Stimulated activated CD8-positive, alpha-beta memory T cell treated with anti-CD3 and anti-CD28 coated beads, Interleukin-4, amount 100 ng/mL, for 1 hour (primary cell): ENCODE results near the gene EGFLAM.

ENCODE experiments used
- DNase-seq, 2 donors: peaks; one replicate each; pipeline ENCODE4 v3.0.0-alpha.2; 2020; ENCODE audit warnings: low read depth in 2 of 2, low spot score in 1 of 2

Gene EGFLAM

DNA sequence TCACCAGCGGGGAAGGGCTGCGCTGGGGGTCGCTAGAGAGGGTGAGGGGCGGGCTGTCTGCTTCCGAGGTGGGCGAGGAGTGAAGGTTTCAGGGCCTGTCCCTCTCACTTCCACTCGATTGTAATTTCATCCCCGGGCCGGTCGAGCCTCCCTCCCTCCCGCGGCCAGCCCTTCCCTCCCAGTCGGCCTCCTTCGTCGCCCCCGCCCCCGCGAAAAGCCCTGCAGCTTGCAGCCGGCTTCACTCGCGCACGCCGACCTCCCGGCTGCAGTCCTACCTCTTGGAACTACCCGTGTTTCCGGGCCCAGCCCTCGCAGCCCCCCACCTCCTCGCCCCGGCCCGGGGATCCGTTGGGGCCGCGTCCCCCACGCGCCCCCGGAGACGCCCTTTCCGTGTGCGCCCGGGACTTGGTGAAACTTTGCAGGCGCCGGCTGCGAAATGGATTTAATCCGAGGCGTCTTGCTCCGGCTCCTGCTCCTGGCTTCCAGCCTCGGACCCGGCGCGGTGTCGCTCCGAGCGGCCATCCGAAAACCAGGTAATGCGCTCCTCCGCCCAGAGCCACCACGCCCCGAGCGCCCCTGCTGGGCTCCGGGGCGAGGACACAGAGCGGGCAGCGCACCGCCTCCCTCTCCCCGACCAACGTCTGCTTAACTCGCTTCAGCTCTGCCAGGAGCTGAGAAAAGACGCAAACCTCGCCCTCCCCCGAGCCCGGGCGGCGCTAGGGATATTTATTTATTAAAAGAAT is at the start of gene EGFLAM:
TSS of gene EGFLAM (plus strand) at position 241 of the 743 bp plus-strand sequence. CDS start at position 437, 196 bp downstream.
- no peak for DNase-seq

GRCh38 chr5:38208782-38209378 is 49.5 kb upstream of the EGFLAM start:
- DNase-seq, result no peak

DNA sequence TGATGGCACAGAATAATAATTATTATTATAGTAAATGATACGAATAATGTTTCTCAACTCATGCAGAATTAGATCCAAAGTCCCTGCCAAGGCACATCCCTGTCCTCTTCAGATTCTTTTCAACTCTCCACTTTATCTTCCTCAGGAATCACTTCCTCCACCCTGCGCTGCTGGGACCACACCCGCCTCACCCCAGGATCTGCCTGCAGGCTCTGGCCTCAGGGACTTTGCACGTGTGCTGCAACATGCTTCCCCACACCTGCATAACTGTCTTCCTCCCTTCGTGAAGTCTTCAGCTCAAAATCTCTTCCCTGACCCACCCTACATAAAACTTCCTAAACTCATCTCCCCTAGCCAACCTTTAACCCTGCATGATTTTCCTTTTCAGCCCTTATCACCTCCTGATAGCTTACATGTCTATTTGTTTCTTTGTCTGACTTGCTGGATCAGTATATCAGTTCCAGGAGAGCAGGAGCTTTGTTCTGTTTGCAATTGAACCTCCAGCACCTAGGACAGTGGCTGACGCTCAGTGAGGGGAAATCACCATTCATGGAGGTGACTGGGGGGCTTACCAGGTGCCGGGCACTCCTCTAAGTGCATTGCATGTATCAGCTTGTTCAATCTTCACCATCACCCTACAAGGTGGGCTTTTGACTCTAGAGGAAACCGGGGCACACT is 47.5 kb upstream of the EGFLAM start:
- DNase-seq, result no peak

DNA sequence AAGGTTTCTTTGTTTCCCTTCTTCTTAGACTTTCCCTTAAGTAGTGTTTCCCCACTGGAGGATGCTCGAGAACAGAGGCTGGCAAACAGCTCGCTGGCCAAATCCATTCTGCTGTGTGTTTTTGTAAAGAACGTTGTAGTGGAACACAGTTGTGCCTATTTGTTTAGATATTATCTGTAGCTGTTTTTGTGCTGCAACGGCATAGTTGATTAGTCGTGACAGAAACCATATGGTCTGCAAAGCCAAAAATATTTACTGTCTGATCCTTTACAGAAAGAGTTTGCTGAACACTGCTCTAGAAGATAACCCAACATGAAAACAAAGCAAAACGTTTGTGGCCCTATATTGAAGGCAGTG is 47.0 kb upstream of the EGFLAM start:
- no peak for DNase-seq

DNA sequence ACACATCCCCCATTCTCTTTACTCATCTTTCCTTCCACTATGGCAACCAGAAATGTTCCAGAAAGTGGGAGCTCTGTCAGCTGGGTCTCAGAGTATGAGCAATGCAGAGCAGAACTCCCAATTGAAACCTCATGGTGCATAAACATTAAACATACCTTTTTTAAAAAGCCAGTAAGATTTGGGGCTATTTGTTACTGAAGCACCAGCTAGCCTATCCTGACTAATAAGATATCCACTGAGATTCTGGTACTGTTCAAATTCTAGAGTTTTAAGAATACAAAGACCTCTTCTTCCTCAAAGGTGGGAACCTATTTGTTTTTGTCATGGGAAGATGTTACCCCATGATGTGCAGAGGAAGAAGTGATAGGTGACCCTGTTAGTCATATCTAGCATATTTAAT is 46.1 kb upstream of the EGFLAM start:
- DNase-seq, result no peak

DNA sequence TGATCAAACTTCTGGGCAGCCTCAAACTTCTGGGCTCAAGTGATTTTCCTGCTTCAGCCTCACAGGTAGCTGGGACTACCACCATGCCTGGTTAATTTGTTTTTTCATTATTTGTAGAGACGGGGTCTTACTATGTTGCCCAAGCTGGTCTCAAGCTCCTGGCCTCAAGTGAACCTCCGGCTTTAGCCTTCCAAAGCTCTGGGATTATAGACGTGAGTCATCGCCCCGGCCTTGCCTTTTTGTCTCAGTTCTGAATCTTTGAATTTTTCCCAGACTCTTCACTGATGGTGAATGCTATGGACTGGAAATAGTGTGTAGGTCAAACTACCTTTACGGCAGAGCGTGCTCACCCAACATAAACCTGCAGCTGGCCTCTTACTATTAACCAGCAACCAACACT is 32.3 kb upstream of the EGFLAM start:
- no peak for DNase-seq

GRCh38 chr5:38228914-38229313 is 29.4 kb upstream of the EGFLAM start:
- DNase-seq, result no peak

DNA sequence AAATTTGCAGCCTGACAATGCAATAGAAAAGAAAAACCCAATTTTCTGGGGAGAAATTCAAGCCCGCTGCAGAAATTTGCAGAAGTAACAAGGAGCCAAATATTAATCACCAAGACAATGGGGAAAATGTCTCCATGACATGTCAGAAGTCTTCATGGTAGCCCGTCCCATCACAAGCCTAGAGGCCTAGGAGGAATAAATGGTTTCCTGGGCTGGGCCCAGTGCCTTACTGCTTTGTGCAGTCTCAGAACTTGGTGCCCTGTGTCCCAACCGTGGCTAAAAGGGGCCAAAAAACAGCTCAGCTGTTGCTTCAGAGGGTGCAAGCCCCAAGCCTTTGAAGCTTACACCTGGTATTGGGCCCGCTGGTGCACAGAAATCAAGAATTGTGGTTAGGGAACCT is 23.6 kb upstream of the EGFLAM start:
- no peak for DNase-seq

DNA sequence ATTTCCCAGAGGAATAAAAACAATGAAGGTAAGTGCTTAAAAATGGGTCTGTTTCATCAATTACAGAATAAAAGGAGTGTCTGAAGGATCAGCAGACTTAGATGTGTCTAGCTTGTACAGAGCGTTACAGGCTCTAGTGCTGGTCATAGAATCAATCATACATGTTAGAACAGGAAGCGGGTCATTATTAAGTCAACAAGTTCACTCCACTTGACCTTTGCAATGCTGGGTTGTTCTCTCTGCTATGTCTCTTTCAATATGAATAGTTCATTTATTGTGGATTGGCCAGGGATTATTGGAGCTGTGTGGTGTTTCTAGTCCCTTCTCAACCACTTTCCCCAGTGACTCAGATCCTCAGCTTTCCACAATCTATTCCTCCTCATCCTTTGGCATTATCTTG is 20.7 kb upstream of the EGFLAM start:
- DNase-seq, result no peak

DNA sequence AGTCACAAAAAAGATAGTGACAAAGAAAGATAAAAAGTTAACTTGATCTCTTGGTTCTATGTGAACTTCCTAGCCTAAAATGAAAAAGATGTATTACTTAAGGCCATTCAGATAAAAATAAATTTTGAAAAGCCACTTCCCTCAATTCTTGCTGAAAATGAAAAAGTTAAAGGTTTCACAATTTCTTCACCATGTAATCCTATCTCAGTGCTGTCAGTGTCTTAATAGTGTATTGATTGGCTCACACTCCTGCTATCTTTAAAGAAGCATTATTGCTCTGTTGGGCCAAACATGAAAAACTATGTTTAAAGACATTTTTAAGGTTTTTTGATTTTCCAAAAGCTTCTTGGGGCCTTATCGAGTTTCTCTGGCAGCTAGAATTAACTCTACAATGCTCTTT is 18.1 kb upstream of the EGFLAM start:
- DNase-seq, result no peak

GRCh38 chr5:38241655-38242054 is 16.7 kb upstream of the EGFLAM start:
- DNase-seq, result no peak

DNA sequence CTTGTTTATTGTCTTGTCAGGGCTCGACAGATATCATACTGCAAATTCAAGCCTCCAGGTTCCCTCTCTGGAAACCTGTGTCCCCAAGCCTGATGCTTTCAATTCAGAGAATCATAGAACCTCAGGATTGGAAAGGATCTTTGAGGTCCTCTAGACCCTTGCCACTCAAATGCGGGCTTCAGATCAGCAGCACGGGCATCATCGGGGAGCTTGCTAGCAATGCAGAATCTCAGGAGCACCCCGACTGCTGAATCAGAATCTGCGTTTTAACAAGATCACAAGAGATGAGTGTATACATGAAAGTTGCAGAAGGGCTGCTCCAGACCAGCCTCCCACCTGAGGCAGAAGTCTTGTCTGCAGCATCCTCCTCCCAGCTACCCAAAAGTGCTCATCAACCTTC is 13.1 kb upstream of the EGFLAM start:
- no peak for DNase-seq

DNA sequence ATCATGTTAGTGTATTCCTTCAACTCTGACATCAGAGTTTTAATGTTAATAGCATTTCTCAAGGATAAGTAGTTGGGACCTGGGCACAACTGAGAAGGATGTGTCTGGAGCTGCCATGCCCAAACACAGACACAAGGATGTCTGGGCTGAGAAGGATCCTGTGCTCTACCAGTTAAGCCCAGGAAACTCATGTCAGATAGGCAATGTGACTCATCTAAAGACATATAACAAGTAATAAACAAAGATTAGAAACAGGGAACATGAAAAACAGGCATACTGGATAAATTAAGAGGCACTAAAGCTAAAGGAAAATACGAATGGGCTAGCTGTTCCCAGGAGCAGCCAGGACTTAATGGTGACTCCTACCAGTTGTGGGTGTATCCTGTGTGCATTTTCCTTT is 9.1 kb upstream of the EGFLAM start:
- DNase-seq, result no peak

GRCh38 chr5:38249812-38250211 is 8.5 kb upstream of the EGFLAM start:
- DNase-seq, result no peak

GRCh38 chr5:38250763-38251448 is 7.5 kb upstream of the EGFLAM start:
- no peak for DNase-seq

DNA sequence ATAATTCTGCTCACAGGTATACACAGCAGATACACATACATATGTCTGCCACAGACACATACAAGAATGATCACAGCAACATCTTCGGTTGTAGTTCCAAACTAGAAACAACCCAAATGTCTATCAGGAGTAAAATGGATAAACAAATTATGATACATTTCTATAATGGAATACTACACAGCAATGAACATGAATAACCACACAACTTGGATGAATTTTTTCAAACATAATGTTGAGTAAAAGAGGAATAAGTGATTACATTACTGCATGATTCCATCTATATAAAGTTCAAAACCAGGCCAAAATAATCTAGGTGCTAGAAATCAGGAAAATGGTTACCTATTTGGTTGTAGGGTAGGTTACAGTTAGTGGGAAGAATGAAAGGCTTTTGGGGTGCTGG is 4.6 kb upstream of the EGFLAM start:
- no peak for DNase-seq

- no peak for DNase-seq
These were observed 884 bp upstream of the EGFLAM start for GRCh38 chr5:38257308-38258041.

DNA sequence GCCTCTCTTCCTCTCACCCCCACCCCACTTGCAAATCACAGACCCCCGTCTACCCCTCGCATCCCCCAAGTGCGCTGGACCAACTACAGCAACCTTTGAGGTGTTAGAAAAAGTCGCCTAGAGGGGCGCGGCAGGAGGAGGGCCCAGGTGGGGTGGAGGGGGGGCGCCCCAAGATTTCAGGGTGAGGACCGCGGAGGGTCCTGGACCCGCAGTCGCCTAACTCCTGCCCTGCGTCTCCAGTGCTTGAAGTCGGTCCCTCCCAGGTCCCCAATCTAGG is 379 bp upstream of the EGFLAM start:
- no peak for DNase-seq

GRCh38 chr5:38259062-38259808 is 876 bp downstream of the EGFLAM start:
- no peak for DNase-seq

DNA sequence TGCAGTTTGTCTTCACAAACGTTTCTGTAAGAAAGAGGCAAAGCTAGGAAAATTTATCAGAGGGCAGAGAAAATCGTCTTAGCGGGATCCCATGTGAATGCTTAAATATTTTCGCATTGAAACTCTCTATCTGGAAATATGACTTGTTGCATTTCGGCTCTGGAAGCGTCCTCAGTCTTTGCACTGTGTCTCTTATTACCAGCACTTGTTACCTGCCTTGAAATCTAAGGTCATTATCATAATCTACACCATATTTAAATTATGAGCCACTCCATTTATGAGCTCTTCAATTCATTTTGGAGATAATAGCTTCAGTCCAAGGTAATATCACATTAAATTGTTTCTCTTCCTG is 1.4 kb downstream of the EGFLAM start:
- DNase-seq, result no peak

DNA sequence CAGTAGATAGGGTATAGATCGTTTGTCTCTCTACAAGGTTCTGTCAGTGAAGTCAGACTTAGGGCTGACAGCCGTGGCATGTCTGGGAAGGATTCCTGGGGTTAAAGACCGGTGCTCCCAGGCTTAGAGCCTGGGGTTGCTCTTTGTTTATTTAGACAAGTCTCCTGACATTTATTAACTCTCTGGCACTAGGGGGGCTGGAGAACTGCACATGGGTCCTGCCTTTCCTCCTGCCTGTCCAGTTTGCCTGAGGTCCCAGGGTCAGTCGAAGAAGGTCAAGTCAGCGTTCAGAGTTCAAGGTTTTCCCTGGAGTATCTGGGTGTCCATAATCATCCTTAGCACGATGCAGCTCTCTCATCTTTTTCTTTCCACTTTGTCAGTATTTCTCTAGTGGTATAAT is 5.6 kb downstream of the EGFLAM start:
- no peak for DNase-seq
